DLD1 (cell line): ENCODE results near the gene AMER3.

ENCODE experiments used
- in situ Hi-C: cut with HindIII; loops from 2 replicates; pipeline ENCODE4 v1.10.0; 2017; ENCODE audit warnings: low sequenced_read_pairs

AMER3 gene

DNA sequence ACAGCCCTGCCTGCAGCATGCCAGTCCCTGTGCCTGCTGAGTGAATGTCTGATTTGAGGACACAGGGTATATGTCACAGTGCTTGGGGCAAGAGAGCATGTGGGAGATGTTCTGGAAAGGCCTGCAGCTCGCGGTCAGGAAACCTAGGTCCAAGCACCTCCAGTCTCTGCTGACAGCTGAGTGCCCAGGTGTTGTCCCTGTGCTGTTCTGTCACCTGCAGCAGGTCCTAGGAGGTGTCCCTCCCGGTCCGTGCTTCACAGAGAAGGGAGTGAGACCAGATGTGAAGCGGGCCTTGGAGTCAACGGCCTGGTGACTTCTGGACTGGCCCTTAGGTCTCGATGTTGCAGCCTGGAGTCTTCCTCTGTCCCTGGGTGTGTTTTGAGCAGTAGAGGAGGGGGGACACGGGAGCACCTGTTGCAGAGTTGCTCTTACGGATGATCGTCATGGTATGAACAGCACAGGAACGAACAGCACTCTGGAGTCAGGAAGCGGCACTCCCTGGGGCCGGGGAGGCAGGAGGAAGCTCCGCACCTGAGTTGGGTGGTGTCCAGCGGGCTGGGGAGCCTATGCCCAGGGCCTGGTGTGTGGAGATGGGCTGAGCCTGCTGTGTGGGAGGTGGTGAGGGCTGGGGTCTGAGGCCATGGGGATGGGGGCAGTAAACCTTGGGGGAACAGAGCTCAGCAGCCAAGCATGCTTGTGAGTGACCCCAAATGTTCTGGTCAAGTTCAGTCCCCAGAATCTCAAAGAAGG, 59.8 kb downstream of the AMER3 start:
- in situ Hi-C loops, result loop anchor here (25.0 kb wide), 1 partner anchor 297 kb away; the partner anchor contains the start of gene PLEKHB2
